GM12873 (cell line): ENCODE results near the gene INPP1.

Source experiments
- TF ChIP-seq, protein P1 (sequence below): IDR thresholded peaks from 2 replicates; pipeline ENCODE4 v1.5.1; 2012; ENCODE audit warnings: low read depth, mild to moderate bottlenecking, moderate library complexity, low read length, control low read depth; ENCODE audit not compliant: insufficient read depth; ENCODE audit errors: missing control alignments

INPP1 gene

DNA sequence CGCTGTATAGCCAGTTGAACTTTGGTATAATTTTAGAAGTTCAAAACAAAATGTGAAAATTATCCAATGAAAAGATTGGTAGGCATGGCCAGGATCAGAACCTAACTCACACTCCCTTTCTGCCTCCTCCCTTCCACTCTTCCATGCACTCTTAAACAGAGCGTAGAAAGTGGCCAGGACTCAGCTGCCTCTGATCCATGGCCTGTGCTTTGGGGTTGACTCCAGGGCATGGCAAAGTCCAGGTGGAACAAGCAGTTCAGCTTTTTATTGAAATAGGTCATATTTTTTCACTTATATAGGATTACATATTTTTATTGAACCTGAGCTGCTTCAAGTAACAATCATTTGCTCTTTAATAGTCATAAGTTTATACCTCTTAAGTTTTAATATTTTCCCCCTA lies 26.2 kb downstream of the INPP1 start:
- TF ChIP-seq, protein P1, sequence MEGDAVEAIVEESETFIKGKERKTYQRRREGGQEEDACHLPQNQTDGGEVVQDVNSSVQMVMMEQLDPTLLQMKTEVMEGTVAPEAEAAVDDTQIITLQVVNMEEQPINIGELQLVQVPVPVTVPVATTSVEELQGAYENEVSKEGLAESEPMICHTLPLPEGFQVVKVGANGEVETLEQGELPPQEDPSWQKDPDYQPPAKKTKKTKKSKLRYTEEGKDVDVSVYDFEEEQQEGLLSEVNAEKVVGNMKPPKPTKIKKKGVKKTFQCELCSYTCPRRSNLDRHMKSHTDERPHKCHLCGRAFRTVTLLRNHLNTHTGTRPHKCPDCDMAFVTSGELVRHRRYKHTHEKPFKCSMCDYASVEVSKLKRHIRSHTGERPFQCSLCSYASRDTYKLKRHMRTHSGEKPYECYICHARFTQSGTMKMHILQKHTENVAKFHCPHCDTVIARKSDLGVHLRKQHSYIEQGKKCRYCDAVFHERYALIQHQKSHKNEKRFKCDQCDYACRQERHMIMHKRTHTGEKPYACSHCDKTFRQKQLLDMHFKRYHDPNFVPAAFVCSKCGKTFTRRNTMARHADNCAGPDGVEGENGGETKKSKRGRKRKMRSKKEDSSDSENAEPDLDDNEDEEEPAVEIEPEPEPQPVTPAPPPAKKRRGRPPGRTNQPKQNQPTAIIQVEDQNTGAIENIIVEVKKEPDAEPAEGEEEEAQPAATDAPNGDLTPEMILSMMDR, result no peak

DNA sequence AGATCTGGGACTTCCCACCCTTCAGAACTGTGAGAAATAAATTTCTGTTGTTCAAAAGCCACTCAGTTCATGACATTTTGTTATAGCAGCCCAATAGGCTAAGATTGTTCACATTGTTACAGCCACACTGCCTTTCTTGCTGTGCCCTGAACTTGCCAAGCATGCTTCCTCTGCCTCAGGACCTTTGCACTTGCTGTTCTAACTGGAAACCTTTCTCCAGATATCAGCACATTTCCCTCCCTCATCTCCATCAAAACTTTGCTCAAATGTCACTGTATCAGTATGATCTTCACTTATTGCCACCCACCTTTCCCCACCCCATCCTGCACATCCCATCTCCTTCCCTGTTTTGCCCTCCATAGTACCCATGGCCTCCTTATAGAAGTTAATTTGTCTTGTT lies 32.7 kb downstream of the INPP1 start:
- TF ChIP-seq, protein P1, result no peak

DNA sequence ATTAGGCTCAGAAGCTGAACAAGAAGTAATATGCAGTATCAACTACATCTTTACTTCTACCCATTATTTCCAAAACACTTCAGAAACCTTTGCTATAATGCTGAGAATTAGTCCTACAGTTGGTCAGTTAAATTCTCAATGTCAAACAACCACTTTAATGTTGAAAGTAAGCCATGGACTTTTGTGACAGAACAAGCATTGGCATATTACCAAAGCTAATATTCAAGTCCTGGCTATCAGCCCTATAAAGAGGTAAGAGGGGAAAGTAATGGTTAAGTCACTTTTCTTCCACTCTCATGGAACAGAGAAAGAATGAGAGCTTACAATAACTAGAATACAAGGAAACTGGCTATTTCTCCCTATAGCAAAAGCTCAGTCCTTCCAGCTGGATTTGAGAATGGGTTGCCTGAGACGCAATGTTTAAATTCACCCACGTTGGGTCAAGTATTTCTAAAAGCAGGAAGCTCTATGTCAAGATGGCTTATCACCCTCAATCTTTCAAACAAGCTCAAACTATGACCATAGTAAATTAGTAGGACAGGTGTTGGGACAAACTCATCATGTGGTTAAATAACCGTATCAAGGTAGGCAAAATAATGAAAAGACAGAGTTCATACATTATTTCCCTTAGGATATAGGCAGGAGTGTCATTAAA lies 33.3 kb downstream of the INPP1 start:
- TF ChIP-seq, protein P1, result no peak

DNA sequence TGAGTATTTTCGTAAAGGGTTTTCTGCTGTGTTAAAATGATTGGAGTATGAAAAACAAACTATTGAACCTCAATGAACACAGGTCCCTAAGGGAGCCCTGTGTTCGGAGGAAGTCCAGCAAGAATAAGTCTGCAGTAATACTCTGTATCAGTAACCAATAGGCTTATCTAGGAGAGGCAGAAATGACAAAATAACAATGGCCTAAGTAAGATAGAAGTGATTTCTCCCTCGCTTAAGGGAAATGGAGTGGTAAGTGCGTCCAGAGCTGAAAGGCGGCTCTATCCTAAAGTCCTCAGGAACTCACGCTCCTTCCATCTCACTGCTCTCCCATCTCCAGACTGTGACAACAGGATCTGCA lies 35.5 kb downstream of the INPP1 start:
- TF ChIP-seq, protein P1, result no peak

DNA sequence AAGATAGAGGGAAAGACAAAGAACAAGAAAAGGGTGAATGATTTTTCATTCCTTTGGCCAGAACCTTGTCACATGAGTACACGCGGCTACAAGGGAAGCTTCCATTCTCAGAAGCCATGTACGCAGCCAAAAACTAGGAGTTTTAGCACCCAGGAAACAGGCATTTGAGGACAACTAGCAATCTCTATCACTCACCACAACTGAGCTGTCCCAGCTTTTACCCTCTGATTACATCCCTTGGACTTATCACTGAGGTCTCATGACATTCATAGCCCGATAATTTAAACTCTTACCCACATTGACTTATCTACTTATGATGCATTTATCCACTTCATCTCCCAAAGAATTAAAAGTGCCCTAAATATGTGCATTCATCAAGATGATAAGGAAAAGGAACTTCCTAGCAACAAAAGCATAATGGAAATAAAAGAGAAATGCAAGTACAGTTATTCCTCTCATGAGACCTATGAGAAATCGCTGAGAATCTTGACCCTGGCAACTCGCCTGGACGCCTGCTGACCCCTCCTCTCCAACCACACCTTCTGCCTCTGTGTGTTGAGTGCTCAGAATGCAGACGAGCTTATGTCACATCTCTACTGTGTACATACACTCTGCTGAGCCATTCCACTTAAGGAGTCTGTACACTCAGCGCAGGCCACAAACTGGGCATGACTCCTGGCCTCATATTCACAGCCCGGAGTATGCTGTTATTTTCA lies 36.0 kb downstream of the INPP1 start:
- TF ChIP-seq, protein P1, result no peak

DNA sequence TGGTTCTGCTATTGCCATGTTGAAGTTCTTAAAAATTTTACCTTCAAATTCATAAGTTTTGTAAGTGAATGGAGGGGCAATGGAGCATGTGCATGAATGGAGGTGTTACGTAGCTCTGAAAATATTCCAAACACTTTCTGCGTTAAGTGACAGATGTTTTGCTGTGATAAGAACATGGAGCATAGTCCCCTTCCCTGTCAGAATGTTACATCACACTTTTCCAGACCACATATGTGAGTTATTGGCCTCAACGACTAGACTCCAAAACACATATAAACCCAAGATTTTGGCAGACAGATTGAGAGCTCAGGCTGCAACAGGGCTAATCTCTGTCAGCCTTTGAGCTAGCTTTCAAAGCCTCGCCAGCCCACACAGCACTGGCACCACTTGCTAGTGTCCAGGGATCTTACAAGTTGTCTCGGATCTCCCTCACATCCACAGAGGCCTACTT lies 37.6 kb downstream of the INPP1 start:
- TF ChIP-seq, protein P1, result no peak

DNA sequence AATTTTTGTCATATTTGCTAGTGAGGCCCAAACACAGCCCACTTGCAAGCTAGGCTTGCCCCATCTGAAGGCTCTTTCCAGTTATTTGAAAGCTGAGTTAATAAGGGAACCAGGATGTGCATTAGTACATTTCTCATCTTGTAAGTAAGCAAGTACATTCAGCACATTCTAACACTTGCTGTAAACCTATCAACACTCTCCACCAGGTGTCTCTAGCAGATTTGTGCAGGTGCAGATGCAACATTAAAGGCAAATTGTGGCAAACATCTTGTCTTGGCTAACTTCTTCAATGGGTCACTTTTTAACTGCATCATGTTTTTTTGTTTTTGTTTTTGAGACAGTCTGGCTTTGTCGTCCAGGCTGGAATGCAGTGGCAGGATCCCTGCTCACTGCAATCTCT lies 39.5 kb downstream of the INPP1 start:
- TF ChIP-seq, protein P1, result peak; percentile 77
